Measurements from ENCODE around the gene VPS33A. TPM values are rescaled to one million over a fixed set of nuclear protein-coding genes. Genes with fewer than 3 reads are reported as not detected.

The VPS33A gene
- total RNA-seq, 1 experiment from 2014 or later: 13.7 TPM

- Histone ChIP-seq H3K79me2 (ENCODE audit: low read length) (peaks cover 32% of the 10 kb centered on the region), H3K4me3 (ENCODE audit: low read length) (no peak overlapping the region), H3K9me2 (replicated peaks; ENCODE audit: insufficient read depth, low read length) (no peaks in the 10 kb centered on the region), H3K27me3 (ENCODE audit: low read length) (no peaks in the 10 kb centered on the region), H3K9ac (ENCODE audit: low read length) (no peak overlapping the region), H3K4me2 (ENCODE audit: low read depth, low read length, poor library complexity, severe bottlenecking) (no peak overlapping the region), H3K4me1 (ENCODE audit: low read length) (peaks cover 25% of the 10 kb centered on the region), H4K20me1 (ENCODE audit: insufficient read depth, low read depth, low read length) (no peaks in the 10 kb centered on the region), H3K36me3 (ENCODE audit: insufficient read depth, low read length) (peaks cover 15% of the 10 kb centered on the region), H3K9me3 (ENCODE audit: low read length) (no peaks in the 10 kb centered on the region), H2AFZ (ENCODE audit: low read length) (no peak overlapping the region), H3K27ac (ENCODE audit: low read length) (no peak overlapping the region)
- no peak for DNase-seq
Observed at GRCh38 chr12:122227341-122227740, 39.0 kb downstream of the VPS33A start.

- Histone ChIP-seq H3K36me3 (ENCODE audit: insufficient read depth, low read length) (peaks cover 18% of the 10 kb centered on the region), H3K4me2 (ENCODE audit: low read depth, low read length, poor library complexity, severe bottlenecking) (peak overlapping the region; percentile 70), H3K9ac (ENCODE audit: low read length) (peak overlapping the region; percentile 62), H3K4me1 (ENCODE audit: low read length) (peaks cover 25% of the 10 kb centered on the region), H3K9me2 (replicated peaks; ENCODE audit: insufficient read depth, low read length) (no peaks in the 10 kb centered on the region), H3K27ac (ENCODE audit: low read length) (no peak overlapping the region), H3K4me3 (ENCODE audit: low read length) (peak overlapping the region; percentile 58; the same call in 1 of the 2 replicates), H3K79me2 (ENCODE audit: low read length) (peaks cover 40% of the 10 kb centered on the region), H4K20me1 (ENCODE audit: insufficient read depth, low read depth, low read length) (no peaks in the 10 kb centered on the region), H2AFZ (ENCODE audit: low read length) (peak overlapping the region; percentile 41; the same call in 1 of the 2 replicates), H3K27me3 (ENCODE audit: low read length) (no peaks in the 10 kb centered on the region), H3K9me3 (ENCODE audit: low read length) (no peaks in the 10 kb centered on the region)
- DNase-seq: no peak
Observed at GRCh38 chr12:122226366-122227125, 39.7 kb downstream of the VPS33A start.

- peak; percentile 100 for DNase-seq
- H3K4me3 ChIP-seq (ENCODE audit: low read length): peak within 1 kb of the TSS; percentile 86
Observed at GRCh38 chr12:122225683-122226365, 40.5 kb downstream of the VPS33A start, which contains the start of gene DIABLO. Gene DIABLO, minus strand, starts transcription at chr12:122226052. Its CDS starts 38 bp downstream, at chr12:122226014.

GRCh38 chr12:122216445-122216844 lies 49.8 kb downstream of the VPS33A start:
- Histone ChIP-seq H3K4me3 (ENCODE audit: low read length) (no peak overlapping the region), H3K79me2 (ENCODE audit: low read length) (peaks cover 24% of the 10 kb centered on the region), H3K9ac (ENCODE audit: low read length) (no peak overlapping the region), H3K9me3 (ENCODE audit: low read length) (no peaks in the 10 kb centered on the region), H3K27me3 (ENCODE audit: low read length) (no peaks in the 10 kb centered on the region), H3K4me1 (ENCODE audit: low read length) (no peaks in the 10 kb centered on the region), H3K9me2 (replicated peaks; ENCODE audit: insufficient read depth, low read length) (no peaks in the 10 kb centered on the region), H3K4me2 (ENCODE audit: low read depth, low read length, poor library complexity, severe bottlenecking) (no peak overlapping the region), H2AFZ (ENCODE audit: low read length) (no peak overlapping the region), H3K36me3 (ENCODE audit: insufficient read depth, low read length) (peaks cover 53% of the 10 kb centered on the region), H4K20me1 (ENCODE audit: insufficient read depth, low read depth, low read length) (no peaks in the 10 kb centered on the region), H3K27ac (ENCODE audit: low read length) (no peak overlapping the region)
- no peak for DNase-seq

More at GRCh38 chr12:122225683-122226365, 40.5 kb downstream of the VPS33A start, which contains the start of gene DIABLO:
- Histone ChIP-seq H3K79me2 (ENCODE audit: low read length) (peaks cover 47% of the 10 kb centered on the region), H3K9ac (ENCODE audit: low read length) (peak within 1 kb of the TSS; percentile 83), H3K27ac (ENCODE audit: low read length) (peak within 1 kb of the TSS; percentile 43; the same call in 1 of the 2 replicates), H2AFZ (ENCODE audit: low read length) (peak within 1 kb of the TSS; percentile 44), H3K9me3 (ENCODE audit: low read length) (no peaks in the 10 kb centered on the region), H3K27me3 (ENCODE audit: low read length) (no peaks in the 10 kb centered on the region), H3K4me2 (ENCODE audit: low read depth, low read length, poor library complexity, severe bottlenecking) (peak within 1 kb of the TSS; percentile 75), H3K4me1 (ENCODE audit: low read length) (peaks cover 25% of the 10 kb centered on the region), H3K9me2 (replicated peaks; ENCODE audit: insufficient read depth, low read length) (no peaks in the 10 kb centered on the region), H4K20me1 (ENCODE audit: insufficient read depth, low read depth, low read length) (no peaks in the 10 kb centered on the region), H3K36me3 (ENCODE audit: insufficient read depth, low read length) (peaks cover 24% of the 10 kb centered on the region)

GRCh38 chr12:122215771-122216170 lies 50.5 kb downstream of the VPS33A start:
- DNase-seq: no peak

GRCh38 chr12:122208073-122208820 lies 58.0 kb downstream of the VPS33A start:
- H3K9ac ChIP-seq (ENCODE audit: low read length): no peak overlapping the region
- no peak overlapping the region for H3K27ac ChIP-seq (ENCODE audit: low read length)
- H3K27me3 ChIP-seq (ENCODE audit: low read length): no peaks in the 10 kb centered on the region
- H3K9me3 ChIP-seq (ENCODE audit: low read length): no peaks in the 10 kb centered on the region
- no peaks in the 10 kb centered on the region for H3K9me2 ChIP-seq (replicated peaks; ENCODE audit: insufficient read depth, low read length)
- peaks cover 22% of the 10 kb centered on the region for H3K36me3 ChIP-seq (ENCODE audit: insufficient read depth, low read length)
- no peak overlapping the region for H2AFZ ChIP-seq (ENCODE audit: low read length)
- no peak for DNase-seq
- H3K4me3 ChIP-seq (ENCODE audit: low read length): no peak overlapping the region
- no peaks in the 10 kb centered on the region for H3K79me2 ChIP-seq (ENCODE audit: low read length)
- peaks cover 8% of the 10 kb centered on the region; the same call in 1 of the 2 replicates for H4K20me1 ChIP-seq (ENCODE audit: insufficient read depth, low read depth, low read length)
- H3K4me1 ChIP-seq (ENCODE audit: low read length): peaks cover 4% of the 10 kb centered on the region
- H3K4me2 ChIP-seq (ENCODE audit: low read depth, low read length, poor library complexity, severe bottlenecking): no peak overlapping the region

More at GRCh38 chr12:122215771-122216170, 50.5 kb downstream of the VPS33A start:
- Histone ChIP-seq H3K36me3 (ENCODE audit: insufficient read depth, low read length) (peaks cover 51% of the 10 kb centered on the region), H4K20me1 (ENCODE audit: insufficient read depth, low read depth, low read length) (no peaks in the 10 kb centered on the region), H3K9ac (ENCODE audit: low read length) (no peak overlapping the region), H3K27me3 (ENCODE audit: low read length) (no peaks in the 10 kb centered on the region), H3K4me3 (ENCODE audit: low read length) (no peak overlapping the region), H3K9me2 (replicated peaks; ENCODE audit: insufficient read depth, low read length) (no peaks in the 10 kb centered on the region), H3K4me1 (ENCODE audit: low read length) (no peaks in the 10 kb centered on the region), H3K79me2 (ENCODE audit: low read length) (peaks cover 17% of the 10 kb centered on the region), H2AFZ (ENCODE audit: low read length) (no peak overlapping the region), H3K9me3 (ENCODE audit: low read length) (no peaks in the 10 kb centered on the region), H3K4me2 (ENCODE audit: low read depth, low read length, poor library complexity, severe bottlenecking) (no peak overlapping the region), H3K27ac (ENCODE audit: low read length) (no peak overlapping the region)

GRCh38 chr12:122207391-122207790 lies 58.9 kb downstream of the VPS33A start:
- Histone ChIP-seq H3K4me2 (ENCODE audit: low read depth, low read length, poor library complexity, severe bottlenecking) (no peak overlapping the region), H3K36me3 (ENCODE audit: insufficient read depth, low read length) (peaks cover 21% of the 10 kb centered on the region), H3K9me2 (replicated peaks; ENCODE audit: insufficient read depth, low read length) (no peaks in the 10 kb centered on the region), H3K9ac (ENCODE audit: low read length) (no peak overlapping the region), H4K20me1 (ENCODE audit: insufficient read depth, low read depth, low read length) (peaks cover 8% of the 10 kb centered on the region; the same call in 1 of the 2 replicates), H3K4me1 (ENCODE audit: low read length) (peaks cover 6% of the 10 kb centered on the region), H3K27me3 (ENCODE audit: low read length) (no peaks in the 10 kb centered on the region), H3K4me3 (ENCODE audit: low read length) (no peak overlapping the region), H2AFZ (ENCODE audit: low read length) (no peak overlapping the region), H3K79me2 (ENCODE audit: low read length) (no peaks in the 10 kb centered on the region), H3K27ac (ENCODE audit: low read length) (no peak overlapping the region), H3K9me3 (ENCODE audit: low read length) (no peaks in the 10 kb centered on the region)
- DNase-seq: no peak
